Fibroblast of lung (primary cell): ENCODE results near the gene TCP11L2. TPM values are rescaled to one million over a fixed set of nuclear protein-coding genes. Genes with fewer than 3 reads are reported as not detected.

ENCODE experiments used
- DNase-seq, 2 donors: peaks; one replicate each; pipeline versions ENCODE4 v3.0.0 to v3.0.0-alpha.2; 2010; ENCODE audit warnings: low read depth in 2 of 2
- H2AFZ ChIP-seq: 2 replicates; pipeline ENCODE4 v1.5.1; 2012; ENCODE audit warnings: low read length, control low read depth, inconsistent platforms
- H3K27ac ChIP-seq: 2 replicates; pipeline ENCODE4 v1.5.1; 2011; ENCODE audit warnings: low read length, control low read depth; ENCODE audit not compliant: insufficient read depth
- H3K27me3 ChIP-seq: 2 replicates; pipeline ENCODE4 v1.5.1; 2011; ENCODE audit warnings: mild to moderate bottlenecking, low read length; ENCODE audit not compliant: control insufficient read depth, insufficient read depth
- H3K36me3 ChIP-seq: 2 replicates; pipeline ENCODE4 v1.5.1; 2011; ENCODE audit warnings: low read length; ENCODE audit not compliant: control insufficient read depth, insufficient read depth
- H3K4me1 ChIP-seq: 2 replicates; pipeline ENCODE4 v1.5.1; 2011; ENCODE audit warnings: low read length; ENCODE audit not compliant: control insufficient read depth, insufficient read depth; ENCODE audit errors: extremely low read depth
- H3K4me2 ChIP-seq: 2 replicates; pipeline ENCODE4 v1.5.1; 2011; ENCODE audit warnings: low read length, control low read depth; ENCODE audit not compliant: insufficient read depth; ENCODE audit errors: extremely low read depth
- H3K4me3 ChIP-seq, 4 experiments: fragments of 200-600 bp in 1 of 4; sonication (generic) in 1 of 4; replicated peaks in 1 of 4; 2 replicates each; pipeline ENCODE4 v1.5.1; 2011 to 2016; ENCODE audit warnings: low read length in 4 of 4, low read depth in 3 of 4, mild to moderate bottlenecking in 3 of 4, control low read depth in 2 of 4, inconsistent platforms in 1 of 4, mixed read lengths in 1 of 4; ENCODE audit not compliant: insufficient read depth in 1 of 4; ENCODE audit errors: control extremely low read depth in 1 of 4
- H3K79me2 ChIP-seq: 2 replicates; pipeline ENCODE4 v1.5.1; 2012; ENCODE audit warnings: mild to moderate bottlenecking, low read length, inconsistent platforms; ENCODE audit not compliant: control insufficient read depth, insufficient read depth
- H3K9ac ChIP-seq: 2 replicates; pipeline ENCODE4 v1.5.1; 2011; ENCODE audit warnings: mild to moderate bottlenecking, low read length, control low read depth; ENCODE audit not compliant: insufficient read depth
- H3K9me3 ChIP-seq: 2 replicates; pipeline ENCODE4 v1.5.1; 2012; ENCODE audit warnings: low read depth, low read length; ENCODE audit not compliant: control insufficient read depth, insufficient read depth
- H4K20me1 ChIP-seq: 2 replicates; pipeline ENCODE4 v1.5.1; 2011; ENCODE audit warnings: low read length; ENCODE audit not compliant: control insufficient read depth, insufficient read depth; ENCODE audit errors: extremely low read depth
- EZH2 ChIP-seq: IDR thresholded peaks from 2 replicates; pipeline ENCODE4 v1.5.1; 2012; ENCODE audit warnings: low read length, control low read depth, mild to moderate bottlenecking; ENCODE audit errors: missing control alignments
- polyA plus RNA-seq, 2 donors: library from polyadenylated mRNA; depleted of rRNA in 1 of 2; stranded (reverse) in 1 of 2; unstranded in 1 of 2; fragments of >200 nt; gene quantifications; 2 replicates each; pipeline ENCODE4 v1.2.1, GENCODE V29; 2011 to 2012; ENCODE audit warnings: missing spikeins in 1 of 2
- total RNA-seq: library from RNA; depleted of rRNA; stranded (reverse); fragments of >200 nt; gene quantifications from 2 replicates; pipeline ENCODE4 v1.2.1, GENCODE V29; 2014
- TF ChIP-seq, protein P1 (sequence below), 2 donors: IDR thresholded peaks in 1 of 2; conservative IDR thresholded peaks in 1 of 2; 1 replicate in 1 of 2; 2 replicates in 1 of 2; pipeline ENCODE4 v1.5.1; 2011 to 2012; ENCODE audit warnings: low read length in 2 of 2, control low read depth in 1 of 2, inconsistent platforms in 1 of 2, low read depth in 1 of 2, mild to moderate bottlenecking in 1 of 2

Gene TCP11L2
- total and polyA plus RNA-seq, 2 donors (not counting 1 experiment from before 2014, with no cell fraction given), result 23.6 to 82.6 TPM

DNA sequence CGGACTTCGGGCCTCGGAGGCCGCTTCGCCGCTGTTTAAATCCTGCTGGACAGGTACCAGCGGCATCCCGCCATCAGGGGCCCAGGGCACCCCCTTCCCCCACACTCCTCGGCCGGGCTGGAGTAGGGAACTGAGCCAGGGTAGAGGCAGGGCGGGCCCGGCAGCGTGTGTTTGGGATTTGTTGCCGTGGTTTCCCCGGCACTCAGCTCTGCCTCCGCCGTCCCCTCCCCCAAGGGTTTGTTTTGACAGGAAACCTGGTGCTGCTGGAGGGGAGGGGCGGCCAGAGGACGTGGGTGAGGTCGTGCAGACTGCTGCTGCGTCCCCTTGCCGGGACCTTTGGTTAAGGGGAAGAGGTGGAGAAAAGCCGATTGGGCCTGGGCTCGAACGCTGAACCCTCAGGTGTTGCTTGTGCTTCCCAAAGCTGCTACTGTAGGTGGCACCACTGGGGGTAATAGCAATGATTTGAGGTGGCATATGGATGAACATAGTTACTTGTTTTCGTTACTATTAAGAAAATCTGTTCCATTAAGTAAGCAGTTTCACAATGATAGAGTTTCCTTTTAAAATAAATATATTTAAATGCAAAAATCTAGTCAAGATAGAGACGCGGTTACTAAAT is 778 bp downstream of the TCP11L2 start:
- Histone ChIP-seq H3K4me1 (peaks cover 2% of the 10 kb centered on the region), H3K9ac (peak overlapping the region; percentile 97), H3K36me3 (no peaks in the 10 kb centered on the region), H4K20me1 (no peaks in the 10 kb centered on the region), H3K4me2 (peak overlapping the region; percentile 89), H3K79me2 (no peaks in the 10 kb centered on the region), H3K4me3 (peak overlapping the region; percentile 81 to 99 (median 89)), H3K27ac (peak overlapping the region; percentile 96), H3K9me3 (no peaks in the 10 kb centered on the region), H3K27me3 (no peaks in the 10 kb centered on the region), H2AFZ (peak overlapping the region; percentile 91)
- DNase-seq, result peak; percentile 63 to 80
- TF ChIP-seq EZH2, result no peak
- TF ChIP-seq, protein P1, sequence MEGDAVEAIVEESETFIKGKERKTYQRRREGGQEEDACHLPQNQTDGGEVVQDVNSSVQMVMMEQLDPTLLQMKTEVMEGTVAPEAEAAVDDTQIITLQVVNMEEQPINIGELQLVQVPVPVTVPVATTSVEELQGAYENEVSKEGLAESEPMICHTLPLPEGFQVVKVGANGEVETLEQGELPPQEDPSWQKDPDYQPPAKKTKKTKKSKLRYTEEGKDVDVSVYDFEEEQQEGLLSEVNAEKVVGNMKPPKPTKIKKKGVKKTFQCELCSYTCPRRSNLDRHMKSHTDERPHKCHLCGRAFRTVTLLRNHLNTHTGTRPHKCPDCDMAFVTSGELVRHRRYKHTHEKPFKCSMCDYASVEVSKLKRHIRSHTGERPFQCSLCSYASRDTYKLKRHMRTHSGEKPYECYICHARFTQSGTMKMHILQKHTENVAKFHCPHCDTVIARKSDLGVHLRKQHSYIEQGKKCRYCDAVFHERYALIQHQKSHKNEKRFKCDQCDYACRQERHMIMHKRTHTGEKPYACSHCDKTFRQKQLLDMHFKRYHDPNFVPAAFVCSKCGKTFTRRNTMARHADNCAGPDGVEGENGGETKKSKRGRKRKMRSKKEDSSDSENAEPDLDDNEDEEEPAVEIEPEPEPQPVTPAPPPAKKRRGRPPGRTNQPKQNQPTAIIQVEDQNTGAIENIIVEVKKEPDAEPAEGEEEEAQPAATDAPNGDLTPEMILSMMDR (conservative IDR thresholded peaks at IDR 0.05 in 1 of 2, IDR thresholded peaks at IDR 0.05 in 1 of 2; ENCODE audit: low read depth in 1 of 2, low read length in 2 of 2), result no peak

DNA sequence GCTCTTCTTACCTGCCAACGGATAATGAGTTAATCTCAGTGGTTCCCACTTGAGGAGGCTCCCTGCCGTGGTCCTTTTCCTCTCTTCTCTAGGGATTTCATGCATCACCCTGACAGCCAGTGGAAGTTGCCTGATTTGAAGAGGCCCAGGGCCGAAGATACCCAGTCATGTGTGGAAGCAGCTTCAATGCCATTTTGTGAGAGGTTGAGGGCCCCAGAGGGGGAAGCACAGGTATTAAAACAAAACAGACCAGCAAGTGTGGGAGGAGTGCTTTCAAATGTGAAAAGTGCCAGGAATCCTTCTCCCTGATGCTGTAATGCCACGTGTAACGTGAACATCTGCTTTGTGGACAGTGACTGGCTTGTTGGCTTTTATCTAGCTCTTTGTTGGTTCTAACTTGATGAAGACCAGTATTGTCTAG is 1.5 kb downstream of the TCP11L2 start:
- Histone ChIP-seq H3K4me3 (peak overlapping the region in 2 of 4 experiments; percentile 81 to 99), H3K4me2 (no peak overlapping the region), H3K9ac (no peak overlapping the region), H4K20me1 (no peaks in the 10 kb centered on the region), H3K9me3 (no peaks in the 10 kb centered on the region), H3K36me3 (no peaks in the 10 kb centered on the region), H3K27me3 (no peaks in the 10 kb centered on the region), H3K4me1 (peaks cover 3% of the 10 kb centered on the region), H3K79me2 (no peaks in the 10 kb centered on the region), H3K27ac (no peak overlapping the region), H2AFZ (no peak overlapping the region)
- no peak for DNase-seq
- TF ChIP-seq, protein P1 (conservative IDR thresholded peaks at IDR 0.05 in 1 of 2, IDR thresholded peaks at IDR 0.05 in 1 of 2; ENCODE audit: low read depth in 1 of 2, low read length in 2 of 2), result no peak
- TF ChIP-seq EZH2, result no peak

GRCh38 chr12:106304797-106305196 is 2.3 kb downstream of the TCP11L2 start:
- no peaks in the 10 kb centered on the region for H3K9me3 ChIP-seq
- peaks cover 10% of the 10 kb centered on the region for H3K4me1 ChIP-seq
- H3K27ac ChIP-seq, result no peak overlapping the region
- H3K27me3 ChIP-seq, result no peaks in the 10 kb centered on the region
- no peak overlapping the region for H3K4me2 ChIP-seq
- H3K36me3 ChIP-seq, result no peaks in the 10 kb centered on the region
- H2AFZ ChIP-seq, result no peak overlapping the region
- H4K20me1 ChIP-seq, result no peaks in the 10 kb centered on the region
- H3K4me3 ChIP-seq, result no peak overlapping the region
- H3K79me2 ChIP-seq, result no peaks in the 10 kb centered on the region
- H3K9ac ChIP-seq, result no peak overlapping the region
- DNase-seq, result no peak
- TF ChIP-seq, protein P1 (conservative IDR thresholded peaks at IDR 0.05 in 1 of 2, IDR thresholded peaks at IDR 0.05 in 1 of 2; ENCODE audit: low read depth in 1 of 2, low read length in 2 of 2), result no peak
- no peak for TF ChIP-seq EZH2
